Body of pancreas (tissue), 4 donors: ENCODE data around the gene TMEM178B.

ENCODE experiments used
- CTCF ChIP-seq, 7 experiments: fragments of 450-650 bp in 4 of 7; fragments of 200-600 bp in 3 of 7; sonication (generic) in 3 of 7; IDR thresholded peaks; one replicate each; pipeline ENCODE4 v1.5.1; 2016 to 2019; ENCODE audit warnings: antibody characterized with exemption in 7 of 7
- POLR2A ChIP-seq, 3 donors: fragments of 450-650 bp; IDR thresholded peaks; one replicate each; pipeline ENCODE4 v1.6.1; 2016; ENCODE audit warnings: antibody characterized with exemption in 3 of 3, mild to moderate bottlenecking in 2 of 3

GRCh38 chr7:141286522-141286921 is 212.7 kb downstream of the TMEM178B start:
- TF ChIP-seq CTCF (IDR thresholded peaks at IDR 0.05) (no peak), POLR2A (IDR thresholded peaks at IDR 0.05) (no peak)
